ENCODE data around the gene HVCN1. TPM values are rescaled to one million over a fixed set of nuclear protein-coding genes. Genes with fewer than 3 reads are reported as not detected.

The HVCN1 gene
- total and polyA plus RNA-seq, 2 of the 13 experiments (the other 11 are each of a cell fraction or from before 2014, with no cell fraction given): 0.49 to 1.3 TPM

- no peak for TF ChIP-seq ZFP36 (IDR thresholded peaks at IDR 0.05; ENCODE audit: borderline replicate concordance, low read depth, low read length, partially characterized antibody)
- no peak for TF ChIP-seq ZNF20 (CRISPR knock-in tag; IDR thresholded peaks at IDR 0.05)
- no peak for TF ChIP-seq CAMTA2 (CRISPR knock-in tag; IDR thresholded peaks at IDR 0.05; ENCODE audit: borderline replicate concordance)
- peak; percentile 48; the same call in 1 of the 2 replicates for TF ChIP-seq ISL2 (CRISPR knock-in tag; IDR thresholded peaks at IDR 0.05)
- peak; percentile 66 for TF ChIP-seq ZMYM4 (CRISPR knock-in tag; IDR thresholded peaks at IDR 0.05)
- TF ChIP-seq ARID3A (IDR thresholded peaks at IDR 0.05; ENCODE audit: low read depth, low read length): peak; percentile 7; the same call in 1 of the 2 replicates
- no peak for TF ChIP-seq RBM22 (optimal IDR thresholded peaks at IDR 0.05; ENCODE audit: low read length)
- no peak for TF ChIP-seq SKI (IDR thresholded peaks at IDR 0.05; ENCODE audit: partially characterized antibody)
- TF ChIP-seq KMT2B (CRISPR knock-in tag; IDR thresholded peaks at IDR 0.05): peak; percentile 89
- TF ChIP-seq E2F2 (CRISPR knock-in tag; IDR thresholded peaks at IDR 0.05; ENCODE audit: borderline replicate concordance): no peak
- no peak for TF ChIP-seq MBNL3 (CRISPR knock-in tag; conservative IDR thresholded peaks at IDR 0.05)
- no peak for TF ChIP-seq HOMEZ (CRISPR knock-in tag; IDR thresholded peaks at IDR 0.05; ENCODE audit: low read depth)
- TF ChIP-seq, protein P1, sequence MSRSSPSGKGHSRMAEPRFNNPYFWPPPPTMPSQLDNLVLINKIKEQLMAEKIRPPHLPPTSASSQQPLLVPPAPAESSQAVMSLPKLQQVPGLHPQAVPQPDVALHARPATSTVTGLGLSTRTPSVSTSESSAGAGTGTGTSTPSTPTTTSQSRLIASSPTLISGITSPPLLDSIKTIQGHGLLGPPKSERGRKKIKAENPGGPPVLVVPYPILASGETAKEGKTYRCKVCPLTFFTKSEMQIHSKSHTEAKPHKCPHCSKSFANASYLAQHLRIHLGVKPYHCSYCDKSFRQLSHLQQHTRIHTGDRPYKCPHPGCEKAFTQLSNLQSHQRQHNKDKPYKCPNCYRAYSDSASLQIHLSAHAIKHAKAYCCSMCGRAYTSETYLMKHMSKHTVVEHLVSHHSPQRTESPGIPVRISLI (CRISPR knock-in tag; IDR thresholded peaks at IDR 0.05; ENCODE audit: borderline replicate concordance): no peak; the same call in 1 of the 2 replicates
- TF ChIP-seq, protein P2, sequence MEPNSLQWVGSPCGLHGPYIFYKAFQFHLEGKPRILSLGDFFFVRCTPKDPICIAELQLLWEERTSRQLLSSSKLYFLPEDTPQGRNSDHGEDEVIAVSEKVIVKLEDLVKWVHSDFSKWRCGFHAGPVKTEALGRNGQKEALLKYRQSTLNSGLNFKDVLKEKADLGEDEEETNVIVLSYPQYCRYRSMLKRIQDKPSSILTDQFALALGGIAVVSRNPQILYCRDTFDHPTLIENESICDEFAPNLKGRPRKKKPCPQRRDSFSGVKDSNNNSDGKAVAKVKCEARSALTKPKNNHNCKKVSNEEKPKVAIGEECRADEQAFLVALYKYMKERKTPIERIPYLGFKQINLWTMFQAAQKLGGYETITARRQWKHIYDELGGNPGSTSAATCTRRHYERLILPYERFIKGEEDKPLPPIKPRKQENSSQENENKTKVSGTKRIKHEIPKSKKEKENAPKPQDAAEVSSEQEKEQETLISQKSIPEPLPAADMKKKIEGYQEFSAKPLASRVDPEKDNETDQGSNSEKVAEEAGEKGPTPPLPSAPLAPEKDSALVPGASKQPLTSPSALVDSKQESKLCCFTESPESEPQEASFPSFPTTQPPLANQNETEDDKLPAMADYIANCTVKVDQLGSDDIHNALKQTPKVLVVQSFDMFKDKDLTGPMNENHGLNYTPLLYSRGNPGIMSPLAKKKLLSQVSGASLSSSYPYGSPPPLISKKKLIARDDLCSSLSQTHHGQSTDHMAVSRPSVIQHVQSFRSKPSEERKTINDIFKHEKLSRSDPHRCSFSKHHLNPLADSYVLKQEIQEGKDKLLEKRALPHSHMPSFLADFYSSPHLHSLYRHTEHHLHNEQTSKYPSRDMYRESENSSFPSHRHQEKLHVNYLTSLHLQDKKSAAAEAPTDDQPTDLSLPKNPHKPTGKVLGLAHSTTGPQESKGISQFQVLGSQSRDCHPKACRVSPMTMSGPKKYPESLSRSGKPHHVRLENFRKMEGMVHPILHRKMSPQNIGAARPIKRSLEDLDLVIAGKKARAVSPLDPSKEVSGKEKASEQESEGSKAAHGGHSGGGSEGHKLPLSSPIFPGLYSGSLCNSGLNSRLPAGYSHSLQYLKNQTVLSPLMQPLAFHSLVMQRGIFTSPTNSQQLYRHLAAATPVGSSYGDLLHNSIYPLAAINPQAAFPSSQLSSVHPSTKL (CRISPR knock-in tag; IDR thresholded peaks at IDR 0.05): no peak
- TF ChIP-seq AGO2 (optimal IDR thresholded peaks at IDR 0.05; ENCODE audit: low read depth, low read length): no peak
- TF ChIP-seq CBX2 (IDR thresholded peaks at IDR 0.05; ENCODE audit: low read depth, low read length): no peak
- TF ChIP-seq CBX2 (CRISPR knock-in tag; IDR thresholded peaks at IDR 0.05; ENCODE audit: low read depth): no peak
- TF ChIP-seq ZNF224 (CRISPR knock-in tag; IDR thresholded peaks at IDR 0.05): peak; percentile 76; the same call in 1 of the 2 replicates
Observed at GRCh38 chr12:110613771-110614684, 74.9 kb downstream of the HVCN1 start, which contains the start of gene TCTN1 (continued).
